Lower leg skin (tissue), 3 donors: Measurements from ENCODE around the gene TRIM34.

Source experiments
- POLR2A ChIP-seq, 2 donors: fragments of 450-650 bp; IDR thresholded peaks; one replicate each; pipeline ENCODE4 v1.6.1; 2016 to 2017; ENCODE audit warnings: antibody characterized with exemption in 2 of 2, mild to moderate bottlenecking in 1 of 2, moderate library complexity in 1 of 2
- TF ChIP-seq, protein P1 (sequence below), 3 donors: fragments of 450-650 bp; IDR thresholded peaks; one replicate each; pipeline ENCODE4 v1.5.1; 2016; ENCODE audit warnings: antibody characterized with exemption in 3 of 3, mild to moderate bottlenecking in 3 of 3, moderate library complexity in 2 of 3

GRCh38 chr11:5618807-5619206, 6.0 kb upstream of the TRIM34 start:
- TF ChIP-seq, protein P1, sequence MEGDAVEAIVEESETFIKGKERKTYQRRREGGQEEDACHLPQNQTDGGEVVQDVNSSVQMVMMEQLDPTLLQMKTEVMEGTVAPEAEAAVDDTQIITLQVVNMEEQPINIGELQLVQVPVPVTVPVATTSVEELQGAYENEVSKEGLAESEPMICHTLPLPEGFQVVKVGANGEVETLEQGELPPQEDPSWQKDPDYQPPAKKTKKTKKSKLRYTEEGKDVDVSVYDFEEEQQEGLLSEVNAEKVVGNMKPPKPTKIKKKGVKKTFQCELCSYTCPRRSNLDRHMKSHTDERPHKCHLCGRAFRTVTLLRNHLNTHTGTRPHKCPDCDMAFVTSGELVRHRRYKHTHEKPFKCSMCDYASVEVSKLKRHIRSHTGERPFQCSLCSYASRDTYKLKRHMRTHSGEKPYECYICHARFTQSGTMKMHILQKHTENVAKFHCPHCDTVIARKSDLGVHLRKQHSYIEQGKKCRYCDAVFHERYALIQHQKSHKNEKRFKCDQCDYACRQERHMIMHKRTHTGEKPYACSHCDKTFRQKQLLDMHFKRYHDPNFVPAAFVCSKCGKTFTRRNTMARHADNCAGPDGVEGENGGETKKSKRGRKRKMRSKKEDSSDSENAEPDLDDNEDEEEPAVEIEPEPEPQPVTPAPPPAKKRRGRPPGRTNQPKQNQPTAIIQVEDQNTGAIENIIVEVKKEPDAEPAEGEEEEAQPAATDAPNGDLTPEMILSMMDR (IDR thresholded peaks at IDR 0.05) = no peak
- TF ChIP-seq POLR2A (IDR thresholded peaks at IDR 0.05) = no peak
